H1 (cell line): ENCODE data around the gene PTX4. TPM values are rescaled to one million over a fixed set of nuclear protein-coding genes. Genes with fewer than 3 reads are reported as not detected.

Experiments used
- CTCF ChIA-PET: fragments of 300-600 bp; sonication (Branson Sonifier 250); formaldehyde crosslinking; loops from one replicate; lab custom pipeline; 2021; ENCODE audit not compliant: partially characterized antibody; lab: Charles Lee
- POLR2A ChIA-PET: fragments of 300-600 bp; sonication (Branson Sonifier 250); formaldehyde crosslinking; loops from one replicate; lab custom pipeline; 2021; ENCODE audit warnings: inconsistent platforms; ENCODE audit not compliant: partially characterized antibody; lab: Charles Lee
- DNase-seq, 2 experiments: peaks; one replicate each; pipeline versions ENCODE4 v3.0.0 to v3.0.0-alpha.2; 2010 to 2022; ENCODE audit warnings: low spot score in 2 of 2, low read depth in 1 of 2, mixed read lengths in 1 of 2
- FAIRE-seq: peaks from 2 replicates; lab custom pipeline; 2011; peaks lifted over from hg19 to GRCh38; lab: Jason Lieb, UNC
- H2AFZ ChIP-seq: 2 replicates; pipeline ENCODE4 v1.8.1; 2012; ENCODE audit warnings: low read length, inconsistent platforms
- H2AK5ac ChIP-seq: 2 replicates; pipeline ENCODE4 v1.6.1; 2013; ENCODE audit warnings: low read depth, low read length
- H2BK120ac ChIP-seq: replicated peaks from 2 replicates; pipeline ENCODE3; 2013; ENCODE audit warnings: low read depth, low read length, inconsistent platforms
- H2BK12ac ChIP-seq: 2 replicates; pipeline ENCODE4 v1.6.1; 2013; ENCODE audit warnings: low read depth, low read length
- H2BK15ac ChIP-seq: 2 replicates; pipeline ENCODE4 v1.6.1; 2013; ENCODE audit warnings: low read length
- H2BK20ac ChIP-seq: 2 replicates; pipeline ENCODE4 v1.6.1; 2013; ENCODE audit warnings: low read length
- H2BK5ac ChIP-seq: 2 replicates; pipeline ENCODE4 v1.6.1; 2013; ENCODE audit warnings: low read depth, low read length
- H3K14ac ChIP-seq: 2 replicates; pipeline ENCODE4 v1.6.1; 2013; ENCODE audit warnings: inconsistent platforms; ENCODE audit not compliant: insufficient read length
- H3K18ac ChIP-seq: 2 replicates; pipeline ENCODE4 v1.6.1; 2013; ENCODE audit warnings: low read length; ENCODE audit errors: extremely low read depth
- H3K23ac ChIP-seq: 2 replicates; pipeline ENCODE4 v1.6.1; 2013; ENCODE audit warnings: inconsistent platforms; ENCODE audit not compliant: insufficient read length
- H3K23me2 ChIP-seq: 2 replicates; pipeline ENCODE4 v1.6.1; 2013; ENCODE audit warnings: low read depth, low read length
- H3K27ac ChIP-seq: 2 replicates; pipeline ENCODE4 v1.6.1; 2011; ENCODE audit warnings: low read depth, low read length, inconsistent platforms
- H3K27me3 ChIP-seq, 4 experiments: replicated peaks in 1 of 4; 1 replicate in 1 of 4; 2 replicates in 3 of 4; pipeline versions ENCODE4 v1.6.1 to v1.8.1; 2011 to 2013; ENCODE audit warnings: low read length in 3 of 4, mild to moderate bottlenecking in 3 of 4, inconsistent platforms in 2 of 4, mixed read lengths in 2 of 4, moderate library complexity in 1 of 4; ENCODE audit not compliant: control insufficient read depth in 3 of 4, insufficient read depth in 3 of 4; ENCODE audit errors: extremely low read depth in 1 of 4
- H3K36me3 ChIP-seq, 4 experiments: 2 replicates each; pipeline versions ENCODE4 v1.6.1 to v1.8.1; 2011 to 2013; ENCODE audit warnings: mild to moderate bottlenecking in 4 of 4, low read length in 3 of 4, moderate library complexity in 2 of 4, control low read depth in 1 of 4, inconsistent platforms in 1 of 4; ENCODE audit not compliant: insufficient read depth in 4 of 4, control insufficient read depth in 2 of 4
- H3K4ac ChIP-seq: replicated peaks from 2 replicates; pipeline ENCODE3; 2013; ENCODE audit warnings: low read length, low read depth, mixed read lengths, inconsistent platforms; ENCODE audit not compliant: insufficient read length
- H3K4me1 ChIP-seq, 4 experiments: replicated peaks in 1 of 4; 1 replicate in 1 of 4; 2 replicates in 3 of 4; pipeline versions ENCODE4 v1.6.1 to v1.8.1; 2011 to 2013; ENCODE audit warnings: low read length in 3 of 4, inconsistent platforms in 2 of 4, mixed read lengths in 1 of 4; ENCODE audit not compliant: insufficient read depth in 4 of 4, control insufficient read depth in 3 of 4
- H3K4me2 ChIP-seq, 2 experiments: 2 replicates each; pipeline versions ENCODE4 v1.6.1 to v1.8.1; 2011 to 2013; ENCODE audit warnings: low read depth in 2 of 2, low read length in 2 of 2, control low read depth in 1 of 2, inconsistent platforms in 1 of 2, mild to moderate bottlenecking in 1 of 2; ENCODE audit not compliant: insufficient read depth in 1 of 2
- H3K4me3 ChIP-seq, 4 experiments: fragments of 200-600, 300-600 bp in 1 of 4; sonication (generic), shearing (Covaris generic), sonication (Bioruptor Twin) in 1 of 4; 2 replicates each; pipeline versions ENCODE4 v1.5.1 to v1.8.1; 2011 to 2016; ENCODE audit warnings: low read length in 4 of 4, low read depth in 3 of 4, control low read depth in 2 of 4, inconsistent platforms in 2 of 4, mild to moderate bottlenecking in 2 of 4, mixed read lengths in 1 of 4, moderate library complexity in 1 of 4; ENCODE audit not compliant: insufficient read depth in 2 of 4; ENCODE audit errors: extremely low read depth in 1 of 4
- H3K56ac ChIP-seq: replicated peaks from 2 replicates; pipeline ENCODE3; 2013; ENCODE audit warnings: low read depth, mild to moderate bottlenecking, mixed read lengths, low read length, inconsistent platforms; ENCODE audit not compliant: insufficient read length
- H3K79me1 ChIP-seq: 2 replicates; pipeline ENCODE4 v1.6.1; 2013; ENCODE audit warnings: low read depth, low read length, control low read depth
- H3K79me2 ChIP-seq, 2 experiments: 2 replicates each; pipeline versions ENCODE4 v1.6.1 to v1.8.1; 2012 to 2013; ENCODE audit warnings: low read length in 2 of 2, mild to moderate bottlenecking in 2 of 2, inconsistent platforms in 1 of 2; ENCODE audit not compliant: insufficient read depth in 2 of 2, control insufficient read depth in 1 of 2
- H3K9ac ChIP-seq, 4 experiments: replicated peaks in 1 of 4; 1 replicate in 1 of 4; 2 replicates in 3 of 4; pipeline versions ENCODE4 v1.6.1 to v1.8.1; 2011 to 2013; ENCODE audit warnings: low read depth in 3 of 4, low read length in 3 of 4, control low read depth in 2 of 4, mild to moderate bottlenecking in 2 of 4, moderate library complexity in 2 of 4, inconsistent platforms in 1 of 4; ENCODE audit errors: extremely low read depth in 1 of 4
- H3K9me3 ChIP-seq, 2 experiments: 2 replicates each; pipeline versions ENCODE4 v1.6.1 to v1.8.1; 2012 to 2013; ENCODE audit warnings: mild to moderate bottlenecking in 2 of 2, moderate library complexity in 2 of 2, control low read depth in 1 of 2, inconsistent platforms in 1 of 2, low read depth in 1 of 2, low read length in 1 of 2, mixed read lengths in 1 of 2; ENCODE audit not compliant: insufficient read depth in 2 of 2
- H4K20me1 ChIP-seq, 2 experiments: replicated peaks in 1 of 2; 2 replicates each; pipeline versions ENCODE3 to v1.8.1; 2011 to 2013; ENCODE audit warnings: inconsistent platforms in 2 of 2, low read length in 2 of 2, mild to moderate bottlenecking in 1 of 2; ENCODE audit not compliant: insufficient read depth in 2 of 2, control insufficient read depth in 1 of 2
- H4K5ac ChIP-seq: 2 replicates; pipeline ENCODE4 v1.6.1; 2013; ENCODE audit warnings: low read length, low read depth, mixed read lengths, inconsistent platforms; ENCODE audit not compliant: insufficient read length
- H4K8ac ChIP-seq: 2 replicates; pipeline ENCODE4 v1.8.0; 2013; ENCODE audit warnings: mild to moderate bottlenecking, moderate library complexity, low read length, inconsistent platforms; ENCODE audit not compliant: insufficient read depth; ENCODE audit errors: extremely low read depth
- H4K91ac ChIP-seq: replicated peaks from 2 replicates; pipeline ENCODE3; 2013; ENCODE audit warnings: low read length, mixed read lengths, inconsistent platforms; ENCODE audit not compliant: insufficient read length
- WGBS, 2 experiments: shearing (Covaris generic) in 1 of 2; methylation state at CpG; one replicate each; pipeline versions ENCODE4 v1.1.6 to v1.1.7; 2013 to 2015; ENCODE audit warnings: low lambda C conversion rate in 2 of 2, mixed read lengths in 2 of 2, inconsistent platforms in 1 of 2, low coverage in 1 of 2, missing lambda C conversion rate in 1 of 2; ENCODE audit not compliant: insufficient replicate concordance in 2 of 2, insufficient coverage in 1 of 2, insufficient read length in 1 of 2; ENCODE audit errors: extremely low coverage in 1 of 2, missing lambda C conversion rate in 1 of 2; 5-methylcytosine and 5-hydroxymethylcytosine counted together
- polyA plus RNA-seq, 7 experiments: library from polyadenylated mRNA; depleted of rRNA in 3 of 7; stranded (reverse) in 5 of 7; unstranded in 2 of 7; fragments of >200 nt in 5 of 7; fragments of 200-250 nt in 2 of 7; gene quantifications; 1 replicate in 5 of 7; 2 replicates in 1 of 7; 4 replicates in 1 of 7; pipeline versions ENCODE4 v1.2.1 to v1.2.3, GENCODE V29; 2011 to 2013; ENCODE audit warnings: missing spikeins in 2 of 7, mixed read lengths in 2 of 7
- total RNA-seq: library from RNA; stranded (reverse); fragmentation: NEBNext Ultra II Directional; extraction: Animal tissue kit (Norgen Biotek cat#: 25700); gene quantifications from 2 replicates; pipeline ENCODE4 v1.2.1, GENCODE V29; 2021
- TF ChIP-seq, protein P1 (sequence below): IDR thresholded peaks from 2 replicates; pipeline ENCODE4 v1.6.1; 2012; ENCODE audit warnings: inconsistent platforms

Gene PTX4
- total and polyA plus RNA-seq, 2 of the 8 experiments (the other 6 are each of a cell fraction or from before 2014, with no cell fraction given): not detected

GRCh38 chr16:1519831-1520230 is 31.1 kb upstream of the PTX4 start:
- H3K23me2 ChIP-seq: no peaks in the 10 kb centered on the region
- ChIA-PET CTCF (no interaction called here), POLR2A (interaction anchor here (0.9 to 2.2 kb wide), 3 partner anchors 9 to 14 kb away, joined by 3 to 7 read pairs (median 3); no protein-coding TSS in a partner anchor)
- H4K20me1 ChIP-seq: no peaks in the 10 kb centered on the region
- H2AFZ ChIP-seq: no peak overlapping the region
- no peak overlapping the region for H3K27ac ChIP-seq
- H3K9ac ChIP-seq: no peak overlapping the region
- TF ChIP-seq, protein P1, sequence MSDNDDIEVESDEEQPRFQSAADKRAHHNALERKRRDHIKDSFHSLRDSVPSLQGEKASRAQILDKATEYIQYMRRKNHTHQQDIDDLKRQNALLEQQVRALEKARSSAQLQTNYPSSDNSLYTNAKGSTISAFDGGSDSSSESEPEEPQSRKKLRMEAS: no peak
- no peak overlapping the region for H2BK20ac ChIP-seq
- DNase-seq (no peak), FAIRE-seq (no peak)
- H3K4me1 ChIP-seq: no peaks in the 10 kb centered on the region
- no peak overlapping the region for H2AK5ac ChIP-seq
- H2BK5ac ChIP-seq: no peak overlapping the region
- no peak overlapping the region for H3K14ac ChIP-seq
- peaks cover 0 to 3% (median 0%) of the 10 kb centered on the region in 4 experiments; a peak in 2 of 8 replicates for H3K36me3 ChIP-seq
- no peak overlapping the region for H3K4ac ChIP-seq
- no peak overlapping the region for H2BK120ac ChIP-seq
- H3K23ac ChIP-seq: no peak overlapping the region
- H2BK12ac ChIP-seq: no peak overlapping the region
- H3K27me3 ChIP-seq: no peaks in the 10 kb centered on the region
- no peak overlapping the region for H2BK15ac ChIP-seq
- no peak overlapping the region for H4K8ac ChIP-seq
- no peak overlapping the region for H3K56ac ChIP-seq
- no peaks in the 10 kb centered on the region for H3K9me3 ChIP-seq
- H3K79me1 ChIP-seq: no peaks in the 10 kb centered on the region; the same call in 1 of the 2 replicates
- no peak overlapping the region for H3K4me3 ChIP-seq
- no peak overlapping the region for H3K18ac ChIP-seq
- H4K91ac ChIP-seq: no peak overlapping the region
- no peak overlapping the region for H3K4me2 ChIP-seq
- H3K79me2 ChIP-seq: no peaks in the 10 kb centered on the region
- no peak overlapping the region for H4K5ac ChIP-seq
- WGBS, 2 experiments: 95% methylated on average over 17 of the region's 17 CpGs; no CpG with 5 or more reads in 1 of the 2 experiments
